Tibial nerve (tissue), 4 donors: ENCODE results near the gene CARS2. TPM values are rescaled to one million over a fixed set of nuclear protein-coding genes. Genes with fewer than 3 reads are reported as not detected.

Source experiments
- DNase-seq, 2 donors: peaks; one replicate each; pipeline ENCODE4 v3.0.0-alpha.2; 2019; ENCODE audit warnings: low spot score in 2 of 2
- H3K27ac ChIP-seq, 4 donors: fragments of 200-600 bp; sonication (generic) in 3 of 4; one replicate each; pipeline ENCODE4 v1.5.1; 2017 to 2019; ENCODE audit warnings: mild to moderate bottlenecking in 1 of 4
- H3K27me3 ChIP-seq, 2 donors: fragments of 200-600 bp; sonication (generic) in 1 of 2; one replicate each; pipeline versions ENCODE4 v1.5.1 to v1.6.0; 2017 to 2019
- H3K36me3 ChIP-seq, 3 donors: fragments of 200-600 bp; sonication (generic); one replicate each; pipeline ENCODE4 v1.5.1; 2018 to 2019
- H3K4me1 ChIP-seq, 4 donors: fragments of 200-600 bp; sonication (generic) in 3 of 4; one replicate each; pipeline ENCODE4 v1.5.1; 2017 to 2019
- H3K4me3 ChIP-seq, 4 donors: fragments of 200-600 bp; sonication (generic) in 3 of 4; one replicate each; pipeline ENCODE4 v1.5.1; 2017 to 2019; ENCODE audit warnings: mild to moderate bottlenecking in 1 of 4, moderate library complexity in 1 of 4
- H3K9me3 ChIP-seq, 4 donors: fragments of 200-600 bp; sonication (generic) in 3 of 4; one replicate each; pipeline ENCODE4 v1.5.1; 2017 to 2019
- EP300 ChIP-seq, 2 donors: sonication (generic); formaldehyde crosslinking; IDR thresholded peaks; one replicate each; pipeline ENCODE4 v1.6.1; 2017; ENCODE audit warnings: antibody characterized with exemption in 2 of 2, mild to moderate bottlenecking in 1 of 2
- POLR2A ChIP-seq, 2 donors: fragments of 450-650 bp; IDR thresholded peaks; one replicate each; pipeline ENCODE4 v1.6.1; 2017; ENCODE audit warnings: antibody characterized with exemption in 2 of 2, mild to moderate bottlenecking in 2 of 2, moderate library complexity in 2 of 2
- WGBS, 2 donors: methylation state at CpG; one replicate each; pipeline ENCODE4 v1.1.5; 2018; 5-methylcytosine and 5-hydroxymethylcytosine counted together
- total RNA-seq, 4 donors: library from RNA; depleted of rRNA; stranded (reverse); fragments of >200 nt; gene quantifications; one replicate each; pipeline ENCODE4 v1.1.0, GENCODE V29; 2016
- TF ChIP-seq, protein P1 (sequence below), 5 experiments: fragments of 200-600 bp in 3 of 5; fragments of 450-650 bp in 2 of 5; sonication (generic) in 3 of 5; IDR thresholded peaks; one replicate each; pipeline ENCODE4 v1.5.1; 2016 to 2019; ENCODE audit warnings: antibody characterized with exemption in 5 of 5, mild to moderate bottlenecking in 3 of 5, moderate library complexity in 2 of 5

The CARS2 gene
- total RNA-seq, 4 donors from 2014 or later, result 33.7 to 68.4 (median 64.3) TPM

DNA sequence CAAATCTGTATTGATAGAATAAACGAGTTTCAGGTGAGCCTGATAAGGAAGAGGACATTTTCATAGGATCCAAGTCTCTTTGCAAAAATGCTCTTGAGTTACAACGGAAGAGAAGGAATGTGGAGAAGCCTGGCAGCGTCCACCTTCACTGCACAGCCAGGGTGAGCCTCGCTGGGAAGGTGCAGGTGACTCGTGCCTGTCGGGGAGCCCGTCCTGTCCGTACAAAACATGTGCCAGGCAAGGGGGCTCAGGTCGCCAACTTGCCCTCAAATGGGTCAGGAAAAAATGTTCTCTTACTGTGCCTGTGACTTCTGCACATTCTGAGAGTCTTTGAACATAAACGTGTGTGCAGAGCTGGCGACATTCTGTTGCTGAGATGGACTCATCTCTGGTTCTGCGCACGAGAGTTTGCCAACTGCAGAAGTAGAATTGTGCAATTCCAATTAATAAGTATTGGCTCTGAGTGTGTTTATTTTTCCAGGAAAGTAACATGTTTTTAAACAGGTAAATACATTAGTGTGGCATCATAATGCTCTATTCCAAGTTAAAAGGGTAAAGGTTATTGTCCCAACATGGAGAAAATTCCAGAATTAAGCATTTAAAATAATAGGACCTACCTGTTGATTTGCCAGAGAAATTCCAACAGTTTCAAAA is 62.0 kb downstream of the CARS2 start:
- Histone ChIP-seq H3K4me1 (peaks cover 0 to 26% (median 3%) of the 10 kb centered on the region in 4 donors), H3K27ac (no peak overlapping the region), H3K27me3 (no peaks in the 10 kb centered on the region), H3K4me3 (no peak overlapping the region), H3K36me3 (peaks cover 0 to 86% (median 0%) of the 10 kb centered on the region in 3 donors), H3K9me3 (no peaks in the 10 kb centered on the region)
- WGBS, 2 donors, result 77 to 82% methylated on average over 13 of the region's 13 CpGs
- TF ChIP-seq, protein P1, sequence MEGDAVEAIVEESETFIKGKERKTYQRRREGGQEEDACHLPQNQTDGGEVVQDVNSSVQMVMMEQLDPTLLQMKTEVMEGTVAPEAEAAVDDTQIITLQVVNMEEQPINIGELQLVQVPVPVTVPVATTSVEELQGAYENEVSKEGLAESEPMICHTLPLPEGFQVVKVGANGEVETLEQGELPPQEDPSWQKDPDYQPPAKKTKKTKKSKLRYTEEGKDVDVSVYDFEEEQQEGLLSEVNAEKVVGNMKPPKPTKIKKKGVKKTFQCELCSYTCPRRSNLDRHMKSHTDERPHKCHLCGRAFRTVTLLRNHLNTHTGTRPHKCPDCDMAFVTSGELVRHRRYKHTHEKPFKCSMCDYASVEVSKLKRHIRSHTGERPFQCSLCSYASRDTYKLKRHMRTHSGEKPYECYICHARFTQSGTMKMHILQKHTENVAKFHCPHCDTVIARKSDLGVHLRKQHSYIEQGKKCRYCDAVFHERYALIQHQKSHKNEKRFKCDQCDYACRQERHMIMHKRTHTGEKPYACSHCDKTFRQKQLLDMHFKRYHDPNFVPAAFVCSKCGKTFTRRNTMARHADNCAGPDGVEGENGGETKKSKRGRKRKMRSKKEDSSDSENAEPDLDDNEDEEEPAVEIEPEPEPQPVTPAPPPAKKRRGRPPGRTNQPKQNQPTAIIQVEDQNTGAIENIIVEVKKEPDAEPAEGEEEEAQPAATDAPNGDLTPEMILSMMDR (IDR thresholded peaks at IDR 0.05), result no peak
- TF ChIP-seq EP300 (IDR thresholded peaks at IDR 0.05) (no peak), POLR2A (IDR thresholded peaks at IDR 0.05) (no peak)
- DNase-seq, result no peak

DNA sequence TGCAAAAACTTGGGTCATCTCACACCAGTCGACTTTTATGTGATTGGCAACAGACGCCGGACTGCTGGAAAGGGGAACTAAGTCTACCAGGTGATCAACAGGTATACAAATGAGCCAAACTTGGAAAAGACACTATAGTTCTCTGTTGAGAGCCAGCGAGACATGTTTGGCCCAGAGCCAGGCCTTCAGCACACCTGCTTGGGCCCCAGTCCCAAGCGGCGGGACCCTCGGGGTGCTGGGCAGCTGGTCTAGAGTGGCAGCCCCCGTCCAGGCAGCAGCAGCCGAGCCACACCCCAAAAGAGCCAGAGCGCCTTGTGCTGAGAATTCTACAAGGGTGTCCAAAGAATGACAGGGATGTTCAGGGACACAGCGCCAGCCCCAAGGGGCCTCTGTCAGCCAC is 62.6 kb downstream of the CARS2 start:
- Histone ChIP-seq H3K36me3 (peaks cover 0 to 89% (median under 1%) of the 10 kb centered on the region in 3 donors), H3K27me3 (no peaks in the 10 kb centered on the region), H3K27ac (no peak overlapping the region), H3K9me3 (no peaks in the 10 kb centered on the region), H3K4me1 (peaks cover 0 to 22% (median 3%) of the 10 kb centered on the region in 4 donors), H3K4me3 (no peak overlapping the region)
- WGBS, 2 donors, result 80 to 88% methylated on average over 11 of the region's 11 CpGs
- TF ChIP-seq EP300 (IDR thresholded peaks at IDR 0.05) (no peak), POLR2A (IDR thresholded peaks at IDR 0.05) (no peak)
- TF ChIP-seq, protein P1 (IDR thresholded peaks at IDR 0.05), result no peak
- no peak for DNase-seq

DNA sequence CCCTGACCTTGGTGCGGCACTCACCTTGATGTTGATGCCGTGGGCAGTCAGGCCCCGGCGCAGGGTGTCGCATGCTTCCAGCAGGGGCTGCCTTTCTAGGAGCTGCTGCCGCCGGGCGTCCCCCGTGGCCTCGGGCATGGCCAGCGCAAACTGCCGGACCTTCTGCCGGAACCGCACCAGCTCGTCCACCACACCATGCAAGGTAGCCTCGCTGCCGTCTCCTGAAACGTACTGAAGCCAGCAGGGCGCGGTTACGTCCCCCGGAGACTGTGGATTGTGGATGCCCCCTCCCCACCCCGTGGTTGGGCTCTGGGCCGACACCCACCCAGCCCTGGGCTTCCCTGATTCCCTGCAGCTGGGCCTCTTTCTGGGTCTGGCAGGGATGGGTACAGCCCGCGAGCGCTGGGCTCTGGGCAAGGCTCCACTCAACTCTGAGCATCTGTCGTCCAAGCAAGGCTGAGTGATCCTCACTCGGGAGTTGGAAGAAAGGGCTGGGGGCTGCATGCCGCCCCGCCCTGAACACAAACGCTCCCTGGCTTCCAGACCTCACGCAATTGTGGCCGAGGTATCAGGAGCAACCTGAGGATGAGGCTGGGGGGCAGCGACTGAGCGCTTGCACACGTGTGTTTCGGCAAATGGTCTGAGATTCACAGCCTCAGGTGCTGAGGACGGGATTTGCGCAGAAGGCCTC is 63.5 kb downstream of the CARS2 start:
- WGBS, 2 donors, result 86 to 88% methylated on average over 36 to 40 of the region's 40 CpGs
- TF ChIP-seq POLR2A (IDR thresholded peaks at IDR 0.05) (no peak), EP300 (IDR thresholded peaks at IDR 0.05) (no peak)
- TF ChIP-seq, protein P1 (IDR thresholded peaks at IDR 0.05), result no peak
- no peak for DNase-seq
- Histone ChIP-seq H3K9me3 (no peaks in the 10 kb centered on the region), H3K4me1 (peaks cover 0 to 22% (median 3%) of the 10 kb centered on the region in 4 donors), H3K27me3 (no peaks in the 10 kb centered on the region), H3K36me3 (peaks cover 0 to 96% (median 6%) of the 10 kb centered on the region in 3 donors), H3K27ac (no peak overlapping the region), H3K4me3 (no peak overlapping the region)

DNA sequence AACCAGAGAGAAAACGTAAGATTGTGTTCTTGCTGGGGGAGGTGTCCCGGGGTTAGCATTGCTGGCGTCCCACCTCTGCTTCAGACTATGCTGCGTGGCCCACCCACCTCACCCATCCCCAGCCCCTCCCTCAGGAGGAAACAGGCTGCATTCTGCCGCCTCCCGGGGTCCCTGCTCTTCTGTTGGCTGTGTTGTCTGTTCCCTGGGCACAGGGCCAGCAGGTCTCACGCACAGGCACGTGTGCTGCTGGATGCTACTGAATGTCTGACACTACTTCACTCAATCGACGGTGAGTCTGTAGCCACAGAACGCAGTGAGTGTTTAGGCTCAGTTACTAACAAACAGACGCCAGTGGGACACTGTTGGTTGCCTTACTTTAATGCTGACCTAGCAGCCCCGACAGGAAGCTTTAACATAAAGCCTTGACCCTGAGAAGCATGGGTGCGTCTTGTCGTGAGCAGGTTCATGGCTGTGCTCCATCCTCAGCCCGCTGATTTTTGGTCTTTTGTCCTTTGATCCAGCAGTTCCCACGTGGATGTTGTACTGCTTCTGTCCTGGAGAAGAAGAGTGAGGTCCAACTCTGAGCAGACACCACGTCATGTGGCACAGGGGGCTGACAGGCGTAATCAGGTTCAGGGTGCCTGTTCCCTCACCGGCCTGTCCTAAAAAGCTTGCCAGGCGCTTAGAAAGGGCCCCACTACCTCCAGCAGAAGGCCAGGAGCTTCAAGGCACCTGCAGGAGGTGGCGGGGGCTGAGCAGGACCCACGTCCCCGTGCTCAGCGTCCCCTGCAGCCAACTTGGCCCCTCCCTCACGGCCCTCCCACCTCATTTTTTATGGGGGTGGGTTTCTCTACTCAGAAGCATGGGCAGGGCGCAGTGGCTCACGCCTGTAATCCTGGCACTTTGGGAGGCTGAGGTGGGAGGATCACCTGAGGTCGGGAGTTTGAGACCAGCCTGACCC is 64.6 kb downstream of the CARS2 start:
- peak in 1 of 2 donors; percentile 47 for DNase-seq
- Histone ChIP-seq H3K36me3 (peaks cover 6 to 96% (median 6%) of the 10 kb centered on the region in 3 donors), H3K27me3 (no peaks in the 10 kb centered on the region), H3K9me3 (no peaks in the 10 kb centered on the region), H3K4me3 (no peak overlapping the region), H3K4me1 (peaks cover 0 to 22% (median 3%) of the 10 kb centered on the region in 4 donors), H3K27ac (peak overlapping the region in 2 of 4 donors; percentile 49 to 64)
- 65 to 74% methylated on average over 16 to 28 of the region's 29 CpGs for WGBS, 2 donors
- no peak for TF ChIP-seq EP300 (IDR thresholded peaks at IDR 0.05)
- TF ChIP-seq, protein P1 (IDR thresholded peaks at IDR 0.05), result no peak
- TF ChIP-seq POLR2A (IDR thresholded peaks at IDR 0.05), result no peak
